ENCODE data around the gene NDUFV1.

Gene NDUFV1

GRCh38 chr11:67633758-67634365, 27.1 kb downstream of the NDUFV1 start:
- no peak overlapping the region for H3K4me2 ChIP-seq (ENCODE audit: low read length)
- no peaks in the 10 kb centered on the region for H3K9me3 ChIP-seq (ENCODE audit: control insufficient read depth, insufficient read depth, low read length)
- TF ChIP-seq EZH2phosphoT487 (IDR thresholded peaks at IDR 0.05; ENCODE audit: borderline replicate concordance, low read length) (no peak), CTCF (IDR thresholded peaks at IDR 0.05; ENCODE audit: low read depth, low read length, poor library complexity, severe bottlenecking) (no peak)
- H3K27ac ChIP-seq (ENCODE audit: low read depth, low read length), result no peak overlapping the region
- no peaks in the 10 kb centered on the region for H3K9me2 ChIP-seq (replicated peaks; ENCODE audit: control insufficient read depth, low read length)
- H3K79me2 ChIP-seq (ENCODE audit: control insufficient read depth, low read length), result no peaks in the 10 kb centered on the region; the same call in 1 of the 2 replicates
- 0 out of 2 replicates have a peak, but pooled peaks cover 6% of the 10 kb centered on the region for H3F3A ChIP-seq (ENCODE audit: control insufficient read depth, insufficient read depth)
- H4K20me1 ChIP-seq (ENCODE audit: control insufficient read depth, insufficient read depth, low read depth, low read length), result no peaks in the 10 kb centered on the region
- H3K4me1 ChIP-seq (ENCODE audit: control insufficient read depth, low read length), result peaks cover 22% of the 10 kb centered on the region
- no peak overlapping the region for H3K4me3 ChIP-seq (ENCODE audit: low read length)
- H3K27me3 ChIP-seq (ENCODE audit: control insufficient read depth, low read length), result no peaks in the 10 kb centered on the region
- H3K36me3 ChIP-seq (ENCODE audit: control insufficient read depth, low read length), result no peaks in the 10 kb centered on the region

- H3K9me3 ChIP-seq (ENCODE audit: control insufficient read depth, insufficient read depth, low read length), result no peaks in the 10 kb centered on the region
- TF ChIP-seq EZH2phosphoT487 (IDR thresholded peaks at IDR 0.05; ENCODE audit: borderline replicate concordance, low read length) (no peak), CTCF (IDR thresholded peaks at IDR 0.05; ENCODE audit: low read depth, low read length, poor library complexity, severe bottlenecking) (no peak)
- H3K27ac ChIP-seq (ENCODE audit: low read depth, low read length), result no peak overlapping the region
- no peaks in the 10 kb centered on the region for H3K27me3 ChIP-seq (ENCODE audit: control insufficient read depth, low read length)
- H3K36me3 ChIP-seq (ENCODE audit: control insufficient read depth, low read length), result no peaks in the 10 kb centered on the region
- no peak overlapping the region for H3K4me3 ChIP-seq (ENCODE audit: low read length)
- H3K4me1 ChIP-seq (ENCODE audit: control insufficient read depth, low read length), result peaks cover 15% of the 10 kb centered on the region
- H3F3A ChIP-seq (ENCODE audit: control insufficient read depth, insufficient read depth), result 0 out of 2 replicates have a peak, but pooled peaks cover 6% of the 10 kb centered on the region
- no peaks in the 10 kb centered on the region for H4K20me1 ChIP-seq (ENCODE audit: control insufficient read depth, insufficient read depth, low read depth, low read length)
- no peaks in the 10 kb centered on the region for H3K9me2 ChIP-seq (replicated peaks; ENCODE audit: control insufficient read depth, low read length)
- H3K79me2 ChIP-seq (ENCODE audit: control insufficient read depth, low read length), result no peaks in the 10 kb centered on the region
- no peak overlapping the region for H3K4me2 ChIP-seq (ENCODE audit: low read length)
These were observed 27.9 kb downstream of the NDUFV1 start for GRCh38 chr11:67634366-67635230.

- no peak overlapping the region for H3K4me2 ChIP-seq (ENCODE audit: low read length)
- H3K9me2 ChIP-seq (replicated peaks; ENCODE audit: control insufficient read depth, low read length), result no peaks in the 10 kb centered on the region
- no peaks in the 10 kb centered on the region for H3K27me3 ChIP-seq (ENCODE audit: control insufficient read depth, low read length)
- TF ChIP-seq CTCF (IDR thresholded peaks at IDR 0.05; ENCODE audit: low read depth, low read length, poor library complexity, severe bottlenecking), result no peak
- H3K9me3 ChIP-seq (ENCODE audit: control insufficient read depth, insufficient read depth, low read length), result no peaks in the 10 kb centered on the region
- H4K20me1 ChIP-seq (ENCODE audit: control insufficient read depth, insufficient read depth, low read depth, low read length), result no peaks in the 10 kb centered on the region
- no peaks in the 10 kb centered on the region for H3K79me2 ChIP-seq (ENCODE audit: control insufficient read depth, low read length)
- H3K36me3 ChIP-seq (ENCODE audit: control insufficient read depth, low read length), result no peaks in the 10 kb centered on the region
- 0 out of 2 replicates have a peak, but pooled peaks cover 6% of the 10 kb centered on the region for H3F3A ChIP-seq (ENCODE audit: control insufficient read depth, insufficient read depth)
- peaks cover 16% of the 10 kb centered on the region for H3K4me1 ChIP-seq (ENCODE audit: control insufficient read depth, low read length)
- no peak overlapping the region for H3K4me3 ChIP-seq (ENCODE audit: low read length)
- no peak overlapping the region for H3K27ac ChIP-seq (ENCODE audit: low read depth, low read length)
These were observed 28.4 kb downstream of the NDUFV1 start for GRCh38 chr11:67635231-67635521.
